Measurements from ENCODE around the gene GLRX5.

Gene GLRX5

GRCh38 chr14:95537298-95538089 lies 2.6 kb downstream of the GLRX5 start:
- Histone ChIP-seq H3K27ac (ENCODE audit: low read depth, low read length, severe bottlenecking) (no peak overlapping the region), H3K4me3 (ENCODE audit: extremely low read depth, insufficient read depth, low read length, poor library complexity, severe bottlenecking) (no peak overlapping the region), H3K4me1 (ENCODE audit: control insufficient read depth, insufficient read depth, low read length, poor library complexity, severe bottlenecking) (peaks cover 14% of the 10 kb centered on the region), H3K36me3 (ENCODE audit: control insufficient read depth, insufficient read depth, low read length) (peaks cover 4% of the 10 kb centered on the region), H3K9me3 (ENCODE audit: control insufficient read depth, low read length) (no peaks in the 10 kb centered on the region)
- 92 to 94% methylated on average over 6 of the region's 9 CpGs for WGBS, 2 experiments (ENCODE audit: insufficient coverage in 2 of 2)

- Histone ChIP-seq H3K27ac (ENCODE audit: low read depth, low read length, severe bottlenecking) (no peak overlapping the region), H3K36me3 (ENCODE audit: control insufficient read depth, insufficient read depth, low read length) (peaks cover 7% of the 10 kb centered on the region), H3K4me1 (ENCODE audit: control insufficient read depth, insufficient read depth, low read length, poor library complexity, severe bottlenecking) (peaks cover 11% of the 10 kb centered on the region), H3K9me3 (ENCODE audit: control insufficient read depth, low read length) (no peaks in the 10 kb centered on the region), H3K4me3 (ENCODE audit: extremely low read depth, insufficient read depth, low read length, poor library complexity, severe bottlenecking) (no peak overlapping the region)
- WGBS, 2 experiments (ENCODE audit: insufficient coverage in 2 of 2), result 91 to 93% methylated on average over 11 to 12 of the region's 14 CpGs
These were observed 4.1 kb downstream of the GLRX5 start for GRCh38 chr14:95538801-95539509.

- H3K36me3 ChIP-seq (ENCODE audit: control insufficient read depth, insufficient read depth, low read length), result peaks cover 21% of the 10 kb centered on the region
- no peaks in the 10 kb centered on the region for H3K9me3 ChIP-seq (ENCODE audit: control insufficient read depth, low read length)
- peaks cover 25% of the 10 kb centered on the region for H3K4me1 ChIP-seq (ENCODE audit: control insufficient read depth, insufficient read depth, low read length, poor library complexity, severe bottlenecking)
- 97 to 100% methylated on average over 3 to 4 of the region's 6 CpGs for WGBS, 2 experiments (ENCODE audit: insufficient coverage in 2 of 2)
- H3K4me3 ChIP-seq (ENCODE audit: extremely low read depth, insufficient read depth, low read length, poor library complexity, severe bottlenecking), result no peak overlapping the region
- H3K27ac ChIP-seq (ENCODE audit: low read depth, low read length, severe bottlenecking), result no peak overlapping the region
These were observed 5.5 kb downstream of the GLRX5 start for GRCh38 chr14:95540236-95540855.

GRCh38 chr14:95541346-95541745 lies 6.5 kb downstream of the GLRX5 start:
- WGBS, 2 experiments (ENCODE audit: insufficient coverage in 2 of 2), result 100% methylated on average over 1 of the region's 4 CpGs
- no peak overlapping the region for H3K27ac ChIP-seq (ENCODE audit: low read depth, low read length, severe bottlenecking)
- peaks cover 22% of the 10 kb centered on the region for H3K36me3 ChIP-seq (ENCODE audit: control insufficient read depth, insufficient read depth, low read length)
- H3K4me3 ChIP-seq (ENCODE audit: extremely low read depth, insufficient read depth, low read length, poor library complexity, severe bottlenecking), result no peak overlapping the region
- no peaks in the 10 kb centered on the region for H3K9me3 ChIP-seq (ENCODE audit: control insufficient read depth, low read length)
- peaks cover 20% of the 10 kb centered on the region for H3K4me1 ChIP-seq (ENCODE audit: control insufficient read depth, insufficient read depth, low read length, poor library complexity, severe bottlenecking)

- Histone ChIP-seq H3K36me3 (ENCODE audit: control insufficient read depth, insufficient read depth, low read length) (peaks cover 22% of the 10 kb centered on the region), H3K4me1 (ENCODE audit: control insufficient read depth, insufficient read depth, low read length, poor library complexity, severe bottlenecking) (peaks cover 19% of the 10 kb centered on the region)
These were observed 7.4 kb downstream of the GLRX5 start for GRCh38 chr14:95541932-95542930.

GRCh38 chr14:95543021-95543420 lies 8.2 kb downstream of the GLRX5 start:
- Histone ChIP-seq H3K36me3 (ENCODE audit: control insufficient read depth, insufficient read depth, low read length) (peaks cover 22% of the 10 kb centered on the region), H3K4me1 (ENCODE audit: control insufficient read depth, insufficient read depth, low read length, poor library complexity, severe bottlenecking) (peaks cover 26% of the 10 kb centered on the region), H3K9me3 (ENCODE audit: control insufficient read depth, low read length) (no peaks in the 10 kb centered on the region), H3K27ac (ENCODE audit: low read depth, low read length, severe bottlenecking) (no peak overlapping the region), H3K4me3 (ENCODE audit: extremely low read depth, insufficient read depth, low read length, poor library complexity, severe bottlenecking) (no peak overlapping the region)
- 100% methylated on average over 3 to 4 of the region's 5 CpGs for WGBS, 2 experiments (ENCODE audit: insufficient coverage in 2 of 2)

More at GRCh38 chr14:95541932-95542930, 7.4 kb downstream of the GLRX5 start:
- Histone ChIP-seq H3K27ac (ENCODE audit: low read depth, low read length, severe bottlenecking) (no peak overlapping the region), H3K4me3 (ENCODE audit: extremely low read depth, insufficient read depth, low read length, poor library complexity, severe bottlenecking) (no peak overlapping the region), H3K9me3 (ENCODE audit: control insufficient read depth, low read length) (no peaks in the 10 kb centered on the region)
- WGBS, 2 experiments (ENCODE audit: insufficient coverage in 2 of 2), result no CpG with 5 or more reads among the region's 8 CpGs

GRCh38 chr14:95544588-95544987 lies 9.7 kb downstream of the GLRX5 start:
- H3K9me3 ChIP-seq (ENCODE audit: control insufficient read depth, low read length), result no peaks in the 10 kb centered on the region
- H3K4me3 ChIP-seq (ENCODE audit: extremely low read depth, insufficient read depth, low read length, poor library complexity, severe bottlenecking), result no peak overlapping the region
- peaks cover 33% of the 10 kb centered on the region for H3K4me1 ChIP-seq (ENCODE audit: control insufficient read depth, insufficient read depth, low read length, poor library complexity, severe bottlenecking)
- peaks cover 22% of the 10 kb centered on the region for H3K36me3 ChIP-seq (ENCODE audit: control insufficient read depth, insufficient read depth, low read length)
- WGBS, 2 experiments (ENCODE audit: insufficient coverage in 2 of 2), result 88 to 91% methylated on average over 7 to 8 of the region's 8 CpGs
- no peak overlapping the region for H3K27ac ChIP-seq (ENCODE audit: low read depth, low read length, severe bottlenecking)

- Histone ChIP-seq H3K36me3 (ENCODE audit: control insufficient read depth, insufficient read depth, low read length) (peaks cover 25% of the 10 kb centered on the region), H3K9me3 (ENCODE audit: control insufficient read depth, low read length) (no peaks in the 10 kb centered on the region), H3K4me3 (ENCODE audit: extremely low read depth, insufficient read depth, low read length, poor library complexity, severe bottlenecking) (no peak overlapping the region), H3K4me1 (ENCODE audit: control insufficient read depth, insufficient read depth, low read length, poor library complexity, severe bottlenecking) (peaks cover 33% of the 10 kb centered on the region), H3K27ac (ENCODE audit: low read depth, low read length, severe bottlenecking) (peak overlapping the region; percentile 71)
- 88 to 100% methylated on average over 4 of the region's 5 CpGs for whole genome bisulfite sequencing, 2 experiments (ENCODE audit: insufficient coverage in 2 of 2)
These were observed 10.8 kb downstream of the GLRX5 start for GRCh38 chr14:95545515-95546168.

GRCh38 chr14:95547272-95547625 lies 12.4 kb downstream of the GLRX5 start:
- no peaks in the 10 kb centered on the region for H3K9me3 ChIP-seq (ENCODE audit: control insufficient read depth, low read length)
- peak overlapping the region; percentile 11 for H3K27ac ChIP-seq (ENCODE audit: low read depth, low read length, severe bottlenecking)

More at GRCh38 chr14:95547272-95547625, 12.4 kb downstream of the GLRX5 start:
- no peak overlapping the region for H3K4me3 ChIP-seq (ENCODE audit: extremely low read depth, insufficient read depth, low read length, poor library complexity, severe bottlenecking)
- 74 to 78% methylated on average over 4 of the region's 5 CpGs for WGBS, 2 experiments (ENCODE audit: insufficient coverage in 2 of 2)
- H3K36me3 ChIP-seq (ENCODE audit: control insufficient read depth, insufficient read depth, low read length), result peaks cover 25% of the 10 kb centered on the region
- peaks cover 33% of the 10 kb centered on the region for H3K4me1 ChIP-seq (ENCODE audit: control insufficient read depth, insufficient read depth, low read length, poor library complexity, severe bottlenecking)
